ENCODE data around the gene SNX7.

DNA sequence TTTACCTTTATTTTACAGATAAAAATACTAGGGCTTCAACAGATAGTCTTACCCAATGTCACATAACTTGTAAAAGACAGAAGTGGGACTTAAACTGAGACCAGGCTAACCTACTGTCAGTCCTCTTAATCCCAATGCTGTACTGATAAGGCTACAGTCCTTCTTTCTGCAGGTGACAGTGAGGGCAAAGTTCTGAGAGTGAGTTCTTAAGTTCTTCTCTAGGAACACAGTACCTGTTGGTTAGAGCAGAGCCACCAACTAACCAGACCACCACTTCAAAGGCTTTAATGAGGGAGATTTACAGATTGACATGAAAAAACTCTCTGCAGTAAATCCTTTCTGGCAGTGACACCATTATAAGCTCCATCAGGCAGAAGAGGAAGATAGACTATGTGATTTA lies 74.2 kb downstream of the SNX7 start:
- TF ChIP-seq, protein P1, sequence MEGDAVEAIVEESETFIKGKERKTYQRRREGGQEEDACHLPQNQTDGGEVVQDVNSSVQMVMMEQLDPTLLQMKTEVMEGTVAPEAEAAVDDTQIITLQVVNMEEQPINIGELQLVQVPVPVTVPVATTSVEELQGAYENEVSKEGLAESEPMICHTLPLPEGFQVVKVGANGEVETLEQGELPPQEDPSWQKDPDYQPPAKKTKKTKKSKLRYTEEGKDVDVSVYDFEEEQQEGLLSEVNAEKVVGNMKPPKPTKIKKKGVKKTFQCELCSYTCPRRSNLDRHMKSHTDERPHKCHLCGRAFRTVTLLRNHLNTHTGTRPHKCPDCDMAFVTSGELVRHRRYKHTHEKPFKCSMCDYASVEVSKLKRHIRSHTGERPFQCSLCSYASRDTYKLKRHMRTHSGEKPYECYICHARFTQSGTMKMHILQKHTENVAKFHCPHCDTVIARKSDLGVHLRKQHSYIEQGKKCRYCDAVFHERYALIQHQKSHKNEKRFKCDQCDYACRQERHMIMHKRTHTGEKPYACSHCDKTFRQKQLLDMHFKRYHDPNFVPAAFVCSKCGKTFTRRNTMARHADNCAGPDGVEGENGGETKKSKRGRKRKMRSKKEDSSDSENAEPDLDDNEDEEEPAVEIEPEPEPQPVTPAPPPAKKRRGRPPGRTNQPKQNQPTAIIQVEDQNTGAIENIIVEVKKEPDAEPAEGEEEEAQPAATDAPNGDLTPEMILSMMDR (IDR thresholded peaks at IDR 0.05; ENCODE audit: poor library complexity), result no peak
- TF ChIP-seq EZH2 (IDR thresholded peaks at IDR 0.05; ENCODE audit: borderline replicate concordance), result no peak
- TF ChIP-seq EZH2phosphoT487 (IDR thresholded peaks at IDR 0.05; ENCODE audit: low read depth, severe bottlenecking, unreplicated experiment), result no peak
